ENCODE measurements around the gene GNAQ.

GNAQ gene

GRCh38 chr9:77831781-77832180, 199.8 kb downstream of the GNAQ start:
- Mint-ChIP-seq H3K9me3 (no peaks in the 10 kb centered on the region), H3K27ac (no peak overlapping the region)

GRCh38 chr9:77830618-77831285, 200.9 kb downstream of the GNAQ start:
- no peak for DNase-seq
- H3K27ac Mint-ChIP-seq = no peak overlapping the region
- no peak for ATAC-seq
- no peak overlapping the region for H3K4me3 Mint-ChIP-seq
- peaks cover 40% of the 10 kb centered on the region for H3K4me1 Mint-ChIP-seq
- no peaks in the 10 kb centered on the region for H3K36me3 Mint-ChIP-seq (ENCODE audit: low read depth)
- no peaks in the 10 kb centered on the region for H3K9me3 Mint-ChIP-seq
- H3K27me3 Mint-ChIP-seq = no peaks in the 10 kb centered on the region

More at GRCh38 chr9:77831781-77832180, 199.8 kb downstream of the GNAQ start:
- no peak for DNase-seq
- Mint-ChIP-seq H3K36me3 (ENCODE audit: low read depth) (no peaks in the 10 kb centered on the region), H3K27me3 (no peaks in the 10 kb centered on the region), H3K4me3 (no peak overlapping the region), H3K4me1 (peaks cover 37% of the 10 kb centered on the region)
- no peak for ATAC-seq

- Mint-ChIP-seq H3K4me3 (no peak overlapping the region), H3K27me3 (no peaks in the 10 kb centered on the region), H3K4me1 (peaks cover 37% of the 10 kb centered on the region), H3K9me3 (no peaks in the 10 kb centered on the region), H3K36me3 (ENCODE audit: low read depth) (peaks cover 2% of the 10 kb centered on the region), H3K27ac (no peak overlapping the region)
- ATAC-seq (no peak), DNase-seq (no peak)
These were observed 202.2 kb downstream of the GNAQ start for GRCh38 chr9:77829420-77829819.

GRCh38 chr9:77827104-77827784, 204.4 kb downstream of the GNAQ start:
- DNase-seq = no peak
- H3K9me3 Mint-ChIP-seq = no peaks in the 10 kb centered on the region
- no peak overlapping the region for H3K27ac Mint-ChIP-seq
- H3K36me3 Mint-ChIP-seq (ENCODE audit: low read depth) = peaks cover 3% of the 10 kb centered on the region
- ATAC-seq = no peak
- peak overlapping the region; percentile 1 for H3K4me3 Mint-ChIP-seq
- peaks cover 37% of the 10 kb centered on the region for H3K4me1 Mint-ChIP-seq
- H3K27me3 Mint-ChIP-seq = no peaks in the 10 kb centered on the region

- H3K4me1 Mint-ChIP-seq = peaks cover 33% of the 10 kb centered on the region
- H3K27me3 Mint-ChIP-seq = no peaks in the 10 kb centered on the region
- DNase-seq (no peak), ATAC-seq (no peak)
- H3K36me3 Mint-ChIP-seq (ENCODE audit: low read depth) = peaks cover 3% of the 10 kb centered on the region
- no peak overlapping the region for H3K4me3 Mint-ChIP-seq
- no peak overlapping the region for H3K27ac Mint-ChIP-seq
- no peaks in the 10 kb centered on the region for H3K9me3 Mint-ChIP-seq
These were observed 205.0 kb downstream of the GNAQ start for GRCh38 chr9:77826621-77827020.

GRCh38 chr9:77826116-77826515, 205.5 kb downstream of the GNAQ start:
- no peak overlapping the region for H3K4me3 Mint-ChIP-seq
- peaks cover 30% of the 10 kb centered on the region for H3K4me1 Mint-ChIP-seq

GRCh38 chr9:77825361-77825760, 206.2 kb downstream of the GNAQ start:
- Mint-ChIP-seq H3K27ac (peak overlapping the region; percentile 36), H3K27me3 (no peaks in the 10 kb centered on the region), H3K36me3 (ENCODE audit: low read depth) (peaks cover 3% of the 10 kb centered on the region), H3K4me1 (peaks cover 26% of the 10 kb centered on the region), H3K4me3 (no peak overlapping the region), H3K9me3 (no peaks in the 10 kb centered on the region)
- ATAC-seq = no peak
- no peak for DNase-seq

More at GRCh38 chr9:77826116-77826515, 205.5 kb downstream of the GNAQ start:
- Mint-ChIP-seq H3K27me3 (no peaks in the 10 kb centered on the region), H3K27ac (no peak overlapping the region), H3K9me3 (no peaks in the 10 kb centered on the region), H3K36me3 (ENCODE audit: low read depth) (peaks cover 3% of the 10 kb centered on the region)
- ATAC-seq = no peak
- DNase-seq = no peak

GRCh38 chr9:77820293-77820954, 211.2 kb downstream of the GNAQ start:
- Mint-ChIP-seq H3K36me3 (ENCODE audit: low read depth) (peaks cover 5% of the 10 kb centered on the region), H3K27ac (no peak overlapping the region), H3K4me1 (peaks cover 20% of the 10 kb centered on the region), H3K4me3 (no peak overlapping the region), H3K9me3 (no peaks in the 10 kb centered on the region), H3K27me3 (no peaks in the 10 kb centered on the region)
- DNase-seq = no peak
- peak; percentile 24 for ATAC-seq

GRCh38 chr9:77819657-77820056, 212.0 kb downstream of the GNAQ start:
- H3K9me3 Mint-ChIP-seq = no peaks in the 10 kb centered on the region
- H3K4me3 Mint-ChIP-seq = no peak overlapping the region
- no peaks in the 10 kb centered on the region for H3K27me3 Mint-ChIP-seq
- no peak for DNase-seq
- H3K36me3 Mint-ChIP-seq (ENCODE audit: low read depth) = peaks cover 5% of the 10 kb centered on the region
- no peak for ATAC-seq
- peaks cover 20% of the 10 kb centered on the region for H3K4me1 Mint-ChIP-seq
- H3K27ac Mint-ChIP-seq = no peak overlapping the region

- no peak overlapping the region for H3K4me3 Mint-ChIP-seq
- peaks cover 20% of the 10 kb centered on the region for H3K4me1 Mint-ChIP-seq
- H3K36me3 Mint-ChIP-seq (ENCODE audit: low read depth) = peaks cover 5% of the 10 kb centered on the region
- H3K27me3 Mint-ChIP-seq = no peaks in the 10 kb centered on the region
- H3K27ac Mint-ChIP-seq = no peak overlapping the region
- DNase-seq = no peak
- no peak for ATAC-seq
- H3K9me3 Mint-ChIP-seq = no peaks in the 10 kb centered on the region
These were observed 213.9 kb downstream of the GNAQ start for GRCh38 chr9:77817590-77818311.

- Mint-ChIP-seq H3K4me3 (no peak overlapping the region), H3K4me1 (peaks cover 20% of the 10 kb centered on the region), H3K27me3 (no peaks in the 10 kb centered on the region), H3K9me3 (no peaks in the 10 kb centered on the region), H3K36me3 (ENCODE audit: low read depth) (peaks cover 6% of the 10 kb centered on the region), H3K27ac (no peak overlapping the region)
- DNase-seq = no peak
- ATAC-seq = no peak
These were observed 214.8 kb downstream of the GNAQ start for GRCh38 chr9:77816641-77817341.

- H3K9me3 Mint-ChIP-seq = no peaks in the 10 kb centered on the region
- H3K27me3 Mint-ChIP-seq = no peaks in the 10 kb centered on the region
- H3K4me1 Mint-ChIP-seq = peaks cover 14% of the 10 kb centered on the region
- no peak for ATAC-seq
- DNase-seq = no peak
- H3K27ac Mint-ChIP-seq = no peak overlapping the region
- H3K36me3 Mint-ChIP-seq (ENCODE audit: low read depth) = peaks cover 6% of the 10 kb centered on the region
- no peak overlapping the region for H3K4me3 Mint-ChIP-seq
These were observed 216.4 kb downstream of the GNAQ start for GRCh38 chr9:77815260-77815659.

- Mint-ChIP-seq H3K9me3 (no peaks in the 10 kb centered on the region), H3K27ac (no peak overlapping the region), H3K36me3 (ENCODE audit: low read depth) (peaks cover 13% of the 10 kb centered on the region), H3K4me3 (no peak overlapping the region), H3K4me1 (peaks cover 18% of the 10 kb centered on the region), H3K27me3 (no peaks in the 10 kb centered on the region)
- ATAC-seq (no peak), DNase-seq (no peak)
These were observed 219.8 kb downstream of the GNAQ start for GRCh38 chr9:77811832-77812231.

- Mint-ChIP-seq H3K36me3 (ENCODE audit: low read depth) (peaks cover 13% of the 10 kb centered on the region), H3K27ac (no peak overlapping the region)
- ATAC-seq = no peak
These were observed 220.9 kb downstream of the GNAQ start for GRCh38 chr9:77810637-77811119.

More at GRCh38 chr9:77810637-77811119, 220.9 kb downstream of the GNAQ start:
- no peaks in the 10 kb centered on the region for H3K9me3 Mint-ChIP-seq
- no peaks in the 10 kb centered on the region for H3K27me3 Mint-ChIP-seq
- no peak overlapping the region for H3K4me3 Mint-ChIP-seq
- H3K4me1 Mint-ChIP-seq = peaks cover 18% of the 10 kb centered on the region
- DNase-seq = no peak
